HepG2 (cell line): ENCODE results near the gene CBLC. TPM values are rescaled to one million over a fixed set of nuclear protein-coding genes. Genes with fewer than 3 reads are reported as not detected.
A peak's percentile ranks its signal among the peaks of the same experiment; 100 is the strongest.

Experiments used
- ATAC-seq: fragments of 200-7000 bp; cut with Tn5 transposase; 3 replicates; pipeline ENCODE4 v1.9.1; 2020; ENCODE audit warnings: mild to moderate bottlenecking, moderate library complexity
- BruUV-seq: library from RNA; stranded (reverse); fragments of 400-500 nt; replicated peaks from 2 replicates; lab custom pipeline; 2021; lab: Mats Ljungman, UMichigan
- CTCF ChIA-PET: fragments of 300-600 bp; formaldehyde crosslinking; extraction: SDS; loops from one replicate; lab custom pipeline; 2021; ENCODE audit warnings: low total read pairs, inconsistent platforms, low intra/inter-chr PET ratio; lab: Yijun Ruan, JAX
- POLR2A ChIA-PET: fragments of 350-600 bp; sonication (Branson Sonifier 250); formaldehyde crosslinking; loops from one replicate; lab custom pipeline; 2020; ENCODE audit warnings: antibody characterized with exemption, inconsistent platforms; lab: Yijun Ruan, JAX
- DNase-seq: peaks from one replicate; pipeline ENCODE4 v3.0.0-alpha.2; 2015; ENCODE audit warnings: low spot score
- FAIRE-seq: peaks from 3 replicates; lab custom pipeline; 2011; peaks lifted over from hg19 to GRCh38; lab: Jason Lieb, UNC
- H2AFZ ChIP-seq: one replicate; pipeline ENCODE4 v1.6.1; 2011; ENCODE audit warnings: low read length, inconsistent platforms
- H3K27ac ChIP-seq: fragments of 300-600 bp; 3 replicates; pipeline ENCODE4 v1.8.0; 2011; ENCODE audit warnings: mixed run types, mild to moderate bottlenecking, mixed read lengths, low read length, inconsistent platforms; ENCODE audit not compliant: insufficient read depth; ENCODE audit errors: extremely low read length
- H3K27me3 ChIP-seq, 2 experiments: fragments of 200-600 bp in 1 of 2; 2 replicates in 1 of 2; 3 replicates in 1 of 2; pipeline versions ENCODE4 v1.6.0 to v1.8.0; 2011; ENCODE audit warnings: low read length in 2 of 2, mild to moderate bottlenecking in 2 of 2, moderate library complexity in 2 of 2, inconsistent platforms in 1 of 2; ENCODE audit not compliant: insufficient read depth in 2 of 2, control insufficient read depth in 1 of 2
- H3K36me3 ChIP-seq, 2 experiments: fragments of 200-600 bp in 1 of 2; replicated peaks in 1 of 2; 2 replicates in 1 of 2; 3 replicates in 1 of 2; pipeline versions ENCODE4 v1.5.1 to v1.8.0; 2011; ENCODE audit warnings: low read length in 2 of 2, inconsistent platforms in 1 of 2; ENCODE audit not compliant: insufficient read depth in 2 of 2, control insufficient read depth in 1 of 2
- H3K4me1 ChIP-seq: 2 replicates; pipeline ENCODE4 v1.5.1; 2012; ENCODE audit warnings: low read length, inconsistent platforms; ENCODE audit not compliant: insufficient read depth
- H3K4me2 ChIP-seq: 2 replicates; pipeline ENCODE4 v1.6.0; 2011; ENCODE audit warnings: low read depth, low read length, inconsistent platforms
- H3K4me3 ChIP-seq, 3 experiments: fragments of 200-600 bp in 1 of 3; sonication (generic), shearing (Covaris generic) in 1 of 3; replicated peaks in 1 of 3; 2 replicates each; pipeline ENCODE4 v1.5.1; 2011 to 2016; ENCODE audit warnings: low read length in 3 of 3, inconsistent platforms in 2 of 3, low read depth in 2 of 3, mild to moderate bottlenecking in 2 of 3, control low read depth in 1 of 3, mixed read lengths in 1 of 3; ENCODE audit not compliant: insufficient read depth in 1 of 3
- H3K79me2 ChIP-seq: one replicate; pipeline ENCODE4 v1.6.1; 2011; ENCODE audit warnings: low read length, inconsistent platforms; ENCODE audit not compliant: insufficient read depth
- H3K9ac ChIP-seq: 2 replicates; pipeline ENCODE4 v1.6.0; 2011; ENCODE audit warnings: mild to moderate bottlenecking, low read depth, low read length, inconsistent platforms; ENCODE audit not compliant: insufficient read depth
- H3K9me3 ChIP-seq: 2 replicates; pipeline ENCODE4 v1.5.1; 2012; ENCODE audit warnings: mild to moderate bottlenecking, low read length
- H4K20me1 ChIP-seq: 2 replicates; pipeline ENCODE4 v1.6.0; 2011; ENCODE audit warnings: inconsistent platforms, mild to moderate bottlenecking, low read length, moderate library complexity; ENCODE audit not compliant: insufficient read depth
- FUBP1 ChIP-seq: sonication (generic); formaldehyde crosslinking; IDR thresholded peaks from 2 replicates; pipeline ENCODE4 v1.5.1; 2020; ENCODE audit warnings: missing genetic modification reagents, mild to moderate bottlenecking, borderline replicate concordance
- YY1 ChIP-seq: IDR thresholded peaks from 2 replicates; pipeline ENCODE4 v1.6.1; 2011; ENCODE audit warnings: low read length, low read depth, moderate library complexity, mild to moderate bottlenecking; ENCODE audit not compliant: insufficient read depth, insufficient replicate concordance
- ZMYM3 ChIP-seq: sonication (generic); formaldehyde crosslinking; IDR thresholded peaks from 2 replicates; pipeline ENCODE4 v1.5.1; 2020; ENCODE audit warnings: mild to moderate bottlenecking, missing genetic modification reagents
- ZNF674 ChIP-seq: sonication (generic); formaldehyde crosslinking; IDR thresholded peaks from 2 replicates; pipeline ENCODE4 v1.5.0; 2020; ENCODE audit warnings: low read depth, mild to moderate bottlenecking, missing genetic modification reagents
- WGBS: methylation state at CpG from one replicate; pipeline ENCODE4 v1.1.6; 2017; ENCODE audit warnings: low lambda C conversion rate; 5-methylcytosine and 5-hydroxymethylcytosine counted together
- in situ Hi-C: cut with HindIII; loops from 2 replicates; pipeline ENCODE4 v1.10.0; 2017; ENCODE audit warnings: low pct_unique_long_range_greater_than_20kb; ENCODE audit not compliant: extremely low pct_ligation_motif_present
- intact Hi-C: fragments of 100-400 bp; cut with micrococcal nuclease; formaldehyde crosslinking; loops from one replicate; pipeline ENCODE4 v1.10.0; 2022; ENCODE audit not compliant: unreplicated experiment
- polyA plus RNA-seq, 8 experiments: library from polyadenylated mRNA; depleted of rRNA in 3 of 8; stranded (reverse) in 7 of 8; unstranded in 1 of 8; fragments of >200 nt; fragmentation: Illumina TruSeq in 4 of 8; extraction: Trizol in 4 of 8; gene quantifications; 2 replicates each; pipeline versions ENCODE4 v1.2.1 to v1.2.3, GENCODE V29; 2011 to 2016; ENCODE audit warnings: low read depth in 4 of 8, missing spikeins in 1 of 8, mixed read lengths in 1 of 8; ENCODE audit not compliant: insufficient read depth in 1 of 8
- total RNA-seq, 5 experiments: library from RNA; depleted of rRNA; stranded (reverse); fragments of >200 nt; fragmentation: Illumina TruSeq; extraction: Trizol; gene quantifications; 2 replicates each; pipeline ENCODE4 v1.2.3, GENCODE V29; 2016; ENCODE audit warnings: low read depth in 1 of 5

The CBLC gene
- total and polyA plus RNA-seq, 2 of the 13 experiments (the other 11 are each of a cell fraction or from before 2014, with no cell fraction given): 1.8 to 2.6 TPM

GRCh38 chr19:44767295-44768180, 10.2 kb upstream of the CBLC start:
- intact Hi-C loops: no loop called here
- no peaks in the 10 kb centered on the region for H3K36me3 ChIP-seq
- no peaks in the 10 kb centered on the region for H3K27me3 ChIP-seq
- DNase-seq: no peak
- in situ Hi-C loops: loop anchor here (5.0 kb wide), 1 partner anchor 80 kb away; no protein-coding TSS in a partner anchor
- H3K79me2 ChIP-seq: no peaks in the 10 kb centered on the region
- no peak overlapping the region for H3K27ac ChIP-seq
- H4K20me1 ChIP-seq: no peaks in the 10 kb centered on the region
- H2AFZ ChIP-seq: no peak overlapping the region
- H3K9me3 ChIP-seq: no peaks in the 10 kb centered on the region
- no peak for FAIRE-seq
- CTCF ChIA-PET: no interaction called here
- BruUV-seq: no TSS peak
- WGBS: 79% methylated on average over 10 of the region's 11 CpGs
- no peak overlapping the region for H3K4me3 ChIP-seq
- POLR2A ChIA-PET: no interaction called here
- no peak for ATAC-seq
- no peak overlapping the region for H3K4me2 ChIP-seq
- H3K4me1 ChIP-seq: peaks cover 59% of the 10 kb centered on the region
- H3K9ac ChIP-seq: no peak overlapping the region
- TF ChIP-seq FUBP1 (CRISPR knock-in tag) (no peak), YY1 (peak; percentile 18), ZNF674 (no peak), ZMYM3 (CRISPR knock-in tag) (peak; percentile 79)
- TF ChIP-seq, all 625 proteins: peak for 2
